ENCODE results near the gene NKX1-1. TPM values are rescaled to one million over a fixed set of nuclear protein-coding genes. Genes with fewer than 3 reads are reported as not detected.

Gene NKX1-1
- total and polyA plus RNA-seq, 2 experiments from 2014 or later: not detected

GRCh38 chr4:1408418-1408817, 2.2 kb upstream of the NKX1-1 start (continued):
- no peak for TF ChIP-seq ZNF462 (CRISPR knock-in tag; IDR thresholded peaks at IDR 0.05)
- no peak for TF ChIP-seq ZNF331 (CRISPR knock-in tag; IDR thresholded peaks at IDR 0.05; ENCODE audit: low read depth)
- no peak for TF ChIP-seq REST (IDR thresholded peaks at IDR 0.05; ENCODE audit: unreplicated experiment)
- TF ChIP-seq EZH2 (IDR thresholded peaks at IDR 0.05; ENCODE audit: low read depth, unreplicated experiment): peak; percentile 72
- TF ChIP-seq JUNB (IDR thresholded peaks at IDR 0.05; ENCODE audit: unreplicated experiment): no peak
